ENCODE results near the gene NELFCD. TPM values are rescaled to one million over a fixed set of nuclear protein-coding genes. Genes with fewer than 3 reads are reported as not detected.
A peak's percentile ranks its signal among the peaks of the same experiment; 100 is the strongest.

NELFCD gene
- total and polyA plus RNA-seq, 4 donors = 31.5 to 93.9 (median 42.4) TPM

DNA sequence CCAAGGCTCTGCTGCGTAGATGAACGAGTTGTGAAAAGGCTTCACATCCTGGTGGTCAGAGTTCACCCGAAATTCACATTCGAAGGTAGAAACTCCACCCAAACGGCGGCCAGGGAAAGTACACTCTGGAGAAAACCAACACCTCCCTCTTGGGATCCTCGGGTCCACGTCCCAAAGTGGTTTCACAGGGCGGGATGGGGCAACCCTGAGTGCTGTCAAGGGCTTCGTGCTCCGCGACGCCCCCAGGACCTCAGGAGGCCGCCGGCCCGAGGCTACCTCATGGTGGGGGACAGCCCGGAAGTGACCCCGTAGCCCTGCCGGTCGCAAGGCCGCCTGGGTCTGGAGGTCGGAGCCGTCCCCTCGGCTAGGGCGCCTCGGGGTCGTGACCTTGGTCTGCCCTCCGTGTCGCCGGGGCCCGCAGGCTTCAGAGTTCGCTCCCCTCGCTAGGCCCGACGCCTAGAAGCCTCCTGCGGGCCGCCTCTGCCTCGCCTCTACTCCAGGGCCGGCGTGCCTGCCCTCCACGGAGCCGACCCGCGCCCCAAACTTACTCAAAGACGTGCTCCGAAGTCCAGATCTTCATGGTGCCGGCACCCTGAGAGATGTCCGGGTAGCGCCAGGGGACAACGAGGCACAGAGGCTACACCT lies 61.2 kb downstream of the NELFCD start, which contains the start of gene PRELID3B:
Gene PRELID3B, minus strand, starts transcription at position 636 of the 645 bp plus-strand sequence. Its CDS starts 56 bp downstream, at position 580.
- Histone ChIP-seq H3K27me3 (ENCODE audit: control insufficient read depth in 3 of 3, insufficient read depth in 3 of 3, low read length in 2 of 3) (no peaks in the 10 kb centered on the region), H3K36me3 (ENCODE audit: control insufficient read depth in 4 of 4, insufficient read depth in 4 of 4, low read length in 4 of 4) (peaks cover 0 to 7% (median 4%) of the 10 kb centered on the region in 4 donors), H3K9me3 (ENCODE audit: control insufficient read depth in 4 of 4, insufficient read depth in 3 of 4, low read length in 3 of 4) (no peaks in the 10 kb centered on the region), H3K9ac (ENCODE audit: insufficient read depth in 1 of 2, low read length in 2 of 2) (peak within 1 kb of the TSS; percentile 50 to 56), H3K27ac (ENCODE audit: low read depth in 1 of 2, low read length in 1 of 2) (peak within 1 kb of the TSS; percentile 71 to 88), H3K4me3 (peak within 1 kb of the TSS; percentile 85), H3K4me1 (ENCODE audit: control insufficient read depth in 5 of 5, insufficient read depth in 5 of 5, low read length in 5 of 5) (peaks cover 0 to 14% (median 11%) of the 10 kb centered on the region in 5 donors)
- TF ChIP-seq, protein P1, sequence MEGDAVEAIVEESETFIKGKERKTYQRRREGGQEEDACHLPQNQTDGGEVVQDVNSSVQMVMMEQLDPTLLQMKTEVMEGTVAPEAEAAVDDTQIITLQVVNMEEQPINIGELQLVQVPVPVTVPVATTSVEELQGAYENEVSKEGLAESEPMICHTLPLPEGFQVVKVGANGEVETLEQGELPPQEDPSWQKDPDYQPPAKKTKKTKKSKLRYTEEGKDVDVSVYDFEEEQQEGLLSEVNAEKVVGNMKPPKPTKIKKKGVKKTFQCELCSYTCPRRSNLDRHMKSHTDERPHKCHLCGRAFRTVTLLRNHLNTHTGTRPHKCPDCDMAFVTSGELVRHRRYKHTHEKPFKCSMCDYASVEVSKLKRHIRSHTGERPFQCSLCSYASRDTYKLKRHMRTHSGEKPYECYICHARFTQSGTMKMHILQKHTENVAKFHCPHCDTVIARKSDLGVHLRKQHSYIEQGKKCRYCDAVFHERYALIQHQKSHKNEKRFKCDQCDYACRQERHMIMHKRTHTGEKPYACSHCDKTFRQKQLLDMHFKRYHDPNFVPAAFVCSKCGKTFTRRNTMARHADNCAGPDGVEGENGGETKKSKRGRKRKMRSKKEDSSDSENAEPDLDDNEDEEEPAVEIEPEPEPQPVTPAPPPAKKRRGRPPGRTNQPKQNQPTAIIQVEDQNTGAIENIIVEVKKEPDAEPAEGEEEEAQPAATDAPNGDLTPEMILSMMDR (IDR thresholded peaks at IDR 0.05; ENCODE audit: control extremely low read depth, extremely low read depth) = no peak
- ATAC-seq (ENCODE audit: insufficient read depth, low FRiP score) (peak; percentile 35), DNase-seq (peak; percentile 19 to 27 (median 19))
- WGBS, 2 donors = 2% methylated on average over 50 of the region's 50 CpGs

DNA sequence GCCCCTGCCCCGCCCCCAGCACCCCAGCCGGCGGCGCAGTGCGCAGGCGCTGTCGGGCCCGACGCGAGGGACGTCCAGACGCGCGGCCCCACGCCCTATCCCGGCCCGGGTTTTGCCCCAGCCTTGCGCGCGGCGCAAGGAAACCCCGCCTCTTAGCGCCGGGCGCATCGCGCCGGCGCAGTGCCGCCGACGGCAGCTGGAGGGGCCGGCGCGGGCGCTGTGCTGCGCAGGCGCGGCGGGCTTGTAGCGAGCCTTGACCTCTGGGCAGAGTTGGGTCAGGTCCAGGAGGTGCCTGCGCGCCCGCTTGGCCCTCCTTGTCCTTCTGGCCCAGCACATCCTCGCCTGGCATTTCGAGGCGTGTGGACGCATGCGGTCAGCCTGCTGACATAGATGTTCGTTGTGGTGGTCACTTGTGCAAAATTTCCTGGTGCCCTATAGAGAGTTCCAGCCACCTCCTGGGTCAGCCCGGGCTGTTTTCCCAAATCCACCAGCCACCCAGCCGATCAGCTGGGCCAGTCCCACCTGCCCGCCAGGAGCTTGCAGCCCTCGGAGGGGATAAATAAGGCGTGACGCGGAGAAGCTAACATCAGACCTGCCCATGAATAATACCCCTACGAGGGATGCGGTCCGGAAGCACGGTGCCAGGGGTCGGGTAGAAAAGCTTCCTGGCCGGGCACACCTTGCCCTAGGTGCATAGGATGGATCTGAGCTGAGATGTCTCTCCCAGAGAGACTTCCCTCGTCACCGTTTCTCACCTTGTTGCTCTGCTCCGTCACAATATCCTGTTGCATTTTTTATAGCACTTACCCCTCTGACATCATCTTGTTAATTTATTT lies 62.0 kb downstream of the NELFCD start:
- H3K4me3 ChIP-seq = peak overlapping the region; percentile 85
- TF ChIP-seq, protein P1 (IDR thresholded peaks at IDR 0.05; ENCODE audit: control extremely low read depth, extremely low read depth) = no peak
- ATAC-seq (ENCODE audit: insufficient read depth, low FRiP score) = peak; percentile 98
- H3K36me3 ChIP-seq (ENCODE audit: control insufficient read depth in 4 of 4, insufficient read depth in 4 of 4, low read length in 4 of 4) = peaks cover 0 to 3% (median under 1%) of the 10 kb centered on the region in 4 donors
- WGBS, 2 donors = 15 to 17% methylated on average over 55 to 66 of the region's 66 CpGs
- peak; percentile 93 to 95 (median 93) for DNase-seq
- no peaks in the 10 kb centered on the region for H3K9me3 ChIP-seq (ENCODE audit: control insufficient read depth in 4 of 4, insufficient read depth in 3 of 4, low read length in 3 of 4)
- peaks cover 0 to 14% (median 11%) of the 10 kb centered on the region in 5 donors for H3K4me1 ChIP-seq (ENCODE audit: control insufficient read depth in 5 of 5, insufficient read depth in 5 of 5, low read length in 5 of 5)
- H3K27ac ChIP-seq (ENCODE audit: low read depth in 1 of 2, low read length in 1 of 2) = peak overlapping the region in 1 of 2 donors; percentile 88
- H3K27me3 ChIP-seq (ENCODE audit: control insufficient read depth in 3 of 3, insufficient read depth in 3 of 3, low read length in 2 of 3) = peaks cover 0 to under 1% (median 0%) of the 10 kb centered on the region in 3 donors
- peak overlapping the region in 1 of 2 donors; percentile 50 for H3K9ac ChIP-seq (ENCODE audit: insufficient read depth in 1 of 2, low read length in 2 of 2)

DNA sequence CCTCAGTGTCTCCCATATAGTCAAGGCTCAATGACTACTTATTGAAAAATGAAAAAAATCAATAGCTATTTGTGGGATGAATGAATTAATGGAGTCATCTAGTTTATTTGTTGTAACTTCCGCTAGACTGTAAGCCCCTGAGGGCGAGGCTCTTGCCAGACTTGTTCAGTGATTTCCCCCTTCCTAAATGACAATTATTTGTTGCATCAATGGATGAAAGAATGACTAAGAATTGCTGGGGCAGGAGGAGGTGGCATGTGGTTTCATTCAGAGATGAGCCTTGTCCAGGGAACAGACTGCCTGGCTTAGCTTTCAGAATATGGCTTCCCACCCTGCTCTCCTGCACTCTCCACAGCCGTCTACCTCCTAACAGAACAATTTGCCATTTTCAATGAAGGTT lies 62.6 kb downstream of the NELFCD start:
- Histone ChIP-seq H3K9me3 (ENCODE audit: control insufficient read depth in 4 of 4, insufficient read depth in 3 of 4, low read length in 3 of 4) (no peaks in the 10 kb centered on the region), H3K9ac (ENCODE audit: insufficient read depth in 1 of 2, low read length in 2 of 2) (no peak overlapping the region), H3K4me1 (ENCODE audit: control insufficient read depth in 5 of 5, insufficient read depth in 5 of 5, low read length in 5 of 5) (peaks cover 0 to 14% (median 11%) of the 10 kb centered on the region in 5 donors), H3K27me3 (ENCODE audit: control insufficient read depth in 3 of 3, insufficient read depth in 3 of 3, low read length in 2 of 3) (peaks cover 0 to 2% (median 0%) of the 10 kb centered on the region in 3 donors), H3K36me3 (ENCODE audit: control insufficient read depth in 4 of 4, insufficient read depth in 4 of 4, low read length in 4 of 4) (peaks cover 0 to 3% (median 0%) of the 10 kb centered on the region in 4 donors), H3K4me3 (no peak overlapping the region), H3K27ac (ENCODE audit: low read depth in 1 of 2, low read length in 1 of 2) (peak overlapping the region in 1 of 2 donors; percentile 68)
- ATAC-seq (ENCODE audit: insufficient read depth, low FRiP score) = no peak
- DNase-seq = no peak
- 60 to 79% methylated on average over 3 of the region's 3 CpGs for WGBS, 2 donors
- TF ChIP-seq, protein P1 (IDR thresholded peaks at IDR 0.05; ENCODE audit: control extremely low read depth, extremely low read depth) = no peak

Data from lung (tissue), 12 donors.